OCI-LY1 (cell line): Measurements from ENCODE around the gene MET.

ENCODE experiments used
- H2AFZ ChIP-seq: fragments of 200-600 bp; sonication (generic), shearing (Covaris generic); 2 replicates; pipeline ENCODE4 v1.6.0; 2014; ENCODE audit warnings: antibody characterized with exemption, mild to moderate bottlenecking, low read length
- H3F3A ChIP-seq: fragments of 200-600 bp; sonication (generic), shearing (Covaris generic); 2 replicates; pipeline ENCODE4 v1.6.0; 2014; ENCODE audit warnings: mild to moderate bottlenecking, antibody characterized with exemption, low read length, moderate library complexity; ENCODE audit not compliant: insufficient read depth
- H3K27ac ChIP-seq: fragments of 200-600 bp; sonication (generic); 2 replicates; pipeline ENCODE4 v1.5.1; 2014; ENCODE audit warnings: low read length, mixed run types, mild to moderate bottlenecking, low read depth; ENCODE audit not compliant: poor library complexity, severe bottlenecking
- H3K27me3 ChIP-seq: fragments of 200-600 bp; sonication (generic); 2 replicates; pipeline ENCODE4 v1.6.0; 2014; ENCODE audit warnings: antibody characterized with exemption, mild to moderate bottlenecking, low read length, moderate library complexity; ENCODE audit not compliant: insufficient read depth
- H3K36me3 ChIP-seq: fragments of 200-600 bp; sonication (generic); 2 replicates; pipeline ENCODE4 v1.6.1; 2014; ENCODE audit warnings: mild to moderate bottlenecking, antibody characterized with exemption, low read length, moderate library complexity, mixed read lengths; ENCODE audit not compliant: insufficient read depth
- H3K4me1 ChIP-seq: fragments of 200-600 bp; sonication (generic); 2 replicates; pipeline ENCODE4 v1.5.1; 2014; ENCODE audit warnings: mild to moderate bottlenecking, low read length, moderate library complexity; ENCODE audit not compliant: insufficient read depth, severe bottlenecking
- H3K4me2 ChIP-seq: fragments of 200-600 bp; sonication (generic), shearing (Covaris generic); 2 replicates; pipeline ENCODE4 v1.6.1; 2014; ENCODE audit warnings: low read length
- H3K4me3 ChIP-seq: fragments of 200-600 bp; sonication (generic); 2 replicates; pipeline ENCODE4 v1.5.1; 2014; ENCODE audit warnings: low read length, low read depth, mild to moderate bottlenecking, mixed read lengths; ENCODE audit not compliant: poor library complexity, severe bottlenecking
- H3K79me2 ChIP-seq: fragments of 200-600 bp; shearing (Covaris generic); 2 replicates; pipeline ENCODE4 v1.6.1; 2016; ENCODE audit warnings: mixed run types, low read length, mixed read lengths; ENCODE audit not compliant: insufficient read depth
- H3K9ac ChIP-seq: fragments of 200-600 bp; sonication (generic), shearing (Covaris generic); 2 replicates; pipeline ENCODE4 v1.6.1; 2014; ENCODE audit warnings: mild to moderate bottlenecking, low read length, mixed read lengths
- H3K9me2 ChIP-seq: fragments of 200-600 bp; sonication (generic), shearing (Covaris generic); 2 replicates; pipeline ENCODE4 v1.6.1; 2014; ENCODE audit warnings: low read depth, mild to moderate bottlenecking, low read length, mixed read lengths
- H3K9me3 ChIP-seq: fragments of 200-600 bp; shearing (Covaris generic); 2 replicates; pipeline ENCODE4 v1.6.1; 2014; ENCODE audit warnings: low read length, mixed read lengths
- H4K20me1 ChIP-seq: fragments of 200-600 bp; sonication (generic), shearing (Covaris generic); 2 replicates; pipeline ENCODE4 v1.6.0; 2016; ENCODE audit warnings: mild to moderate bottlenecking, low read length; ENCODE audit not compliant: insufficient read depth
- EZH2 ChIP-seq: fragments of 200-600 bp; sonication (generic), shearing (Covaris generic); IDR thresholded peaks from 2 replicates; pipeline ENCODE4 v1.8.0; 2017; ENCODE audit warnings: borderline replicate concordance, mixed run types, mild to moderate bottlenecking, antibody characterized with exemption, low read length, moderate library complexity, mixed read lengths
- TF ChIP-seq, protein P1 (sequence below): fragments of 200-600 bp; sonication (generic), shearing (Covaris generic); IDR thresholded peaks from 2 replicates; pipeline ENCODE4 v1.5.1; 2017; ENCODE audit warnings: mild to moderate bottlenecking, antibody characterized with exemption, low read length, moderate library complexity, mixed read lengths

The MET gene

DNA sequence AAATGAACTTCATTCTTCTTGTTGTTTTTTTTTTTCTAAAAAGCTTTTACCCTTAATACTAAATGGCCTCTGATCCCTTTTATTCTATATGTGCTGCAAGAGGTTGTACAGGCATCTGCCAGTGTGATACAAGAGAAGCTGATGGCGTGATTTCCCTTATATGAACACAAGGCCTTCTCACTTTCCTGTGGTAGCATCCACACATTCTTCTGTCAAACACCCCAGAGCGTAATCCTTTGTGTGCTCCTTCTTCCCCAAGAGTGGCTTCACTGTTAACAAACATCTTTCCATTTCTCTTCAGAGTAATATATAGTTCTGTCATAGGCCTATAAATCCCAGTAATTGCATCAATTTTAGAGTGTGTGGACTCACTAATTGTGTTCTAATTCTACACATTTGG lies 104.0 kb downstream of the MET start:
- Histone ChIP-seq H3K9me3 (no peaks in the 10 kb centered on the region), H3F3A (no peaks in the 10 kb centered on the region), H2AFZ (no peak overlapping the region), H3K79me2 (no peaks in the 10 kb centered on the region), H3K4me3 (no peak overlapping the region), H3K4me2 (no peak overlapping the region), H3K36me3 (no peaks in the 10 kb centered on the region), H4K20me1 (no peaks in the 10 kb centered on the region), H3K27me3 (no peaks in the 10 kb centered on the region), H3K9ac (no peak overlapping the region), H3K4me1 (no peaks in the 10 kb centered on the region), H3K9me2 (no peaks in the 10 kb centered on the region), H3K27ac (no peak overlapping the region)
- TF ChIP-seq, protein P1, sequence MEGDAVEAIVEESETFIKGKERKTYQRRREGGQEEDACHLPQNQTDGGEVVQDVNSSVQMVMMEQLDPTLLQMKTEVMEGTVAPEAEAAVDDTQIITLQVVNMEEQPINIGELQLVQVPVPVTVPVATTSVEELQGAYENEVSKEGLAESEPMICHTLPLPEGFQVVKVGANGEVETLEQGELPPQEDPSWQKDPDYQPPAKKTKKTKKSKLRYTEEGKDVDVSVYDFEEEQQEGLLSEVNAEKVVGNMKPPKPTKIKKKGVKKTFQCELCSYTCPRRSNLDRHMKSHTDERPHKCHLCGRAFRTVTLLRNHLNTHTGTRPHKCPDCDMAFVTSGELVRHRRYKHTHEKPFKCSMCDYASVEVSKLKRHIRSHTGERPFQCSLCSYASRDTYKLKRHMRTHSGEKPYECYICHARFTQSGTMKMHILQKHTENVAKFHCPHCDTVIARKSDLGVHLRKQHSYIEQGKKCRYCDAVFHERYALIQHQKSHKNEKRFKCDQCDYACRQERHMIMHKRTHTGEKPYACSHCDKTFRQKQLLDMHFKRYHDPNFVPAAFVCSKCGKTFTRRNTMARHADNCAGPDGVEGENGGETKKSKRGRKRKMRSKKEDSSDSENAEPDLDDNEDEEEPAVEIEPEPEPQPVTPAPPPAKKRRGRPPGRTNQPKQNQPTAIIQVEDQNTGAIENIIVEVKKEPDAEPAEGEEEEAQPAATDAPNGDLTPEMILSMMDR, result no peak
- TF ChIP-seq EZH2, result no peak

- Histone ChIP-seq H3F3A (no peaks in the 10 kb centered on the region), H3K4me1 (no peaks in the 10 kb centered on the region), H3K9me2 (no peaks in the 10 kb centered on the region), H3K36me3 (no peaks in the 10 kb centered on the region), H4K20me1 (no peaks in the 10 kb centered on the region), H3K4me3 (no peak overlapping the region), H3K9me3 (no peaks in the 10 kb centered on the region), H3K9ac (no peak overlapping the region), H3K27me3 (no peaks in the 10 kb centered on the region), H3K79me2 (no peaks in the 10 kb centered on the region), H3K27ac (no peak overlapping the region), H2AFZ (no peak overlapping the region), H3K4me2 (no peak overlapping the region)
- no peak for TF ChIP-seq EZH2
- TF ChIP-seq, protein P1, result no peak
Observed at GRCh38 chr7:116776610-116777289, 104.8 kb downstream of the MET start.

GRCh38 chr7:116777651-116778281 lies 105.8 kb downstream of the MET start:
- no peaks in the 10 kb centered on the region for H3K36me3 ChIP-seq
- H3K79me2 ChIP-seq, result no peaks in the 10 kb centered on the region
- no peaks in the 10 kb centered on the region for H3K9me3 ChIP-seq
- H3K4me3 ChIP-seq, result no peak overlapping the region
- no peaks in the 10 kb centered on the region for H3F3A ChIP-seq
- no peak overlapping the region for H3K27ac ChIP-seq
- no peak overlapping the region for H2AFZ ChIP-seq
- no peak overlapping the region for H3K9ac ChIP-seq
- no peak overlapping the region for H3K4me2 ChIP-seq
- TF ChIP-seq EZH2, result no peak
- TF ChIP-seq, protein P1, result no peak
- no peaks in the 10 kb centered on the region for H3K9me2 ChIP-seq
- H3K27me3 ChIP-seq, result no peaks in the 10 kb centered on the region
- H4K20me1 ChIP-seq, result no peaks in the 10 kb centered on the region
- no peaks in the 10 kb centered on the region for H3K4me1 ChIP-seq
